ENCODE results near the gene TTC23.
"Not testable (repeated sequence)": the region's sequence is repeated elsewhere in the genome, so short reads cannot be mapped to it uniquely, and the experiment has no call there.

TTC23 gene

DNA sequence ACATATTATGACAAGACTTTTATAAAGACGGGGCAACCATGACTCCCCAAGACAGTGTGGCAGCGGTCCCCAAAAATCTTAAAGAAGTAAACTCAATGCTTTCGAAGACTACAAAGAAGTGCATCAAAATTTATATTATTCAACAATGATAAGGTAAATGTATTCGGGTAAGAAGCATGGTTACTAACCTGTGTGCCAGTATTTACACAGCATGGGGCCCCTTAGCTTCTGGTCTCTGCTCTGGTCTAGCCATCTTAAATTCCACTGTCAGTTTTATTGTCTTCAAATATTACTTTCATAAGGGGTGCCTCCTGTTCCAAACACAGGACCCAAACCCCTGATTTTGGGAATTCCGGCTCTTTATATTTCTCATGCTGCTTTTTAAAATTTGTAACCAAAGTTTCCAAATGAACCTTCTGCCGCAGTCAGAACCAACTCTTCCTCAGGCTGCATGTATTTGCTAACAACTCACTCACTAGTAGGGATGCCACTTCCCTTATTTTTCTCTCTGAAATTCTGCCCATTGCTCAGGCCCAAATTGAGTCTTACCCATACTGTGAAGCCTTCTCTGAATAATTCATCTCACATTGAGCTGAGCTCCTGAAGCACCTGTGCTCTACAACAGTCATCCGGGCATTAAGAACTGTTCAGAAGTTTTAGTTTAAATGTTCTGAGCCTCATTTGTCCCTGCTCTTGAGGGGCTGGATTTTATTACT lies 1.2 kb downstream of the TTC23 start:
- DNase-seq, result no peak

DNA sequence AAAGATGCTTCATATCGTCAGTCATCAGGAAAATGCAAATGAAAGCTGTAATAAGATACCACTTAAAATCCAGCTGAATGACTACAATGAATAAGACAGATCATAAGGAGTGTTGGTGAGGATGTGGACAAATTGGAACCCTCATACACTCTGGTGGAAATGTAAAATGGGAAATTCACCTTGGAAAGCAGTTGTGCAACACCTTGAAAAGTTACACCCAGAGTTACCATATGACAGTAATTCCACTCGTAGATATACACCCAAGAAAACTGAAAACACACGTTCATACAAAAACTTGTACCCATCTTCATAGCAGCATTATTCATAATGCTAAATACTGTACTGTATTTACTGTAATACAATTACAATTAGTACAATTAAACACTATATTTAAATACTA lies 2.3 kb downstream of the TTC23 start:
- no peak for DNase-seq

DNA sequence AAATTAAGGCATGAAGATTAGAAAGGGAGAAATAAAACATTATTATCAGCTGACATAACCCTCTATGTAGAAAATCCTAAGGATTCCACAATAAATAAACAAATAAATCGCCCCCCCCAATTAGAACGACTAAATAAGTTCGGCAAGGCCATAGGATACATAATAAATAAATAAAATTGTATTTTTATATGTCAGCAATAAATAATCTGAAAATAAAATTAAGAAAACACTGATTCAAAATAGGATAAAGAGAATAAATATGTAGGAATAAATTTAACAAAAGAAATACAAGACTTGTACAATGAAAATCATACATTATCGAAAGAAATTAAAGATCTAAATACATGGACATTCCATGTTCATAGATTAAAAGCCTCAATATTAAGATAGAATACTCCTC lies 5.1 kb downstream of the TTC23 start:
- no peak for DNase-seq

DNA sequence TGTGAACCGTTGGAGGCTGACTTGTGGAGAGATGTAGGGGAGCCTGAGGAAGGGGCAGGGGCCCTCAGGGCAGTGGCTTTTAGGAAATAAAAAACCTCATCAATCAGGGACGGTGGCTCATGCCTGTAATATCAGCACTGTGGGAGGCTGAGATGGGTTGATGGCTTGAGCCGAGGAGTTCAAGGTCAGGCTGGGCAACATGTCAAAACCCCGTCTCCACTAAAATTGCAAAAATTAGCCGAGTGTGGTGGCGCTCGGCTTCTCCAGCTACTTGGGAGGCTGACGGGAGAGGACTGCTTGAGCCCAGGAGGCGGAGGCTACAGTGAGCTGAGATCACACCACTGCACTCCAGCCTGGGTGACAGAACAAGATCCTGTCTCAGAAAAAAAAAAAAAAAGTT lies 7.6 kb downstream of the TTC23 start:
- DNase-seq, result no peak

DNA sequence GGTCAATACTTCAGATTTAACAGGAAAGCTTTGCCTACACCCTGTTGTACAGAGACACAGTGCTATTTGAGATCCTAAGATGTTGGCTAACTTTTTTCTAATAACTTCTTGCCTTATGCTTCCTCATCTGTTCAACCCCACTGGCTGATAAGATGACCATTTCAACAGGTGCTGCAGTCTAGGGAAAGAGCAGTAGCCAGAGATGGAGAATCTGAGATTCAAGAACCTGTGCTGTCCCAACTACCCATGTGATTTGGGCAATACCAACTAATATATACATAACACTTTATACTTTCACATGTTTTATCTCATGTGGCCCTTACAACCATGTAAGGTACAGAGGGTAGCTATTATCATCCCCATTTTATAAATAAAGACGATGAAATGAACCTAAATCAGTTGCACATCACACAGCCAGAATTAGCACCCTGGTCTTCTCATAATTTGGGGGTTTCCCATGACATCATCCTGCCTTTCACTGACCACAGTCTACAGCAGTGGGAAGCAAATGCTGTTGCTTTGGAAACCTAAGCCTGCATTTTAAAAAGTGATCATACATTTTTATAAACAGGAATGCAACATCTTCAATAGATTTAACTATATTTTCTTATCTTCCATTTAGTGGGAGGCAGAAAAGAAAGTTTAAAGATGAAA lies 9.7 kb downstream of the TTC23 start:
- peak; percentile 60 for DNase-seq

DNA sequence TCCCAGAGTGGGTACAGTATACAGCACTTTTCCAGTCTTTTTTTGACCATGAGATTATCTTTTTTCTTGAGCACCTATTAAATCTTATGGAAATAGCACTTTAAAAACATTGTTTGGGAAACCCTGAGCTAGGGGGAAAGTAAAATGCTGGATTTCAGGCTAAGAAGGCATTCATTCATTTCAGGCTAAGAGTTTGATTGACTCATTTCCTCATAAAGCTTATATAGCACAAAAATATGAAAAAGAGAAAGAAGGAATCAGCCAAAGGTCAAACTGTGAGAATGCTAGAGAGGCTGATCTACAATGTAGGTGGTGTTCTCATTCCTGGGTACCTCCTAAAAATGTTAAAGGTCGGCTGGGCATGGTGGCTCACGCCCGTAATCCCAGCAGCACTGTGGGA lies 10.5 kb downstream of the TTC23 start:
- DNase-seq, result no peak

DNA sequence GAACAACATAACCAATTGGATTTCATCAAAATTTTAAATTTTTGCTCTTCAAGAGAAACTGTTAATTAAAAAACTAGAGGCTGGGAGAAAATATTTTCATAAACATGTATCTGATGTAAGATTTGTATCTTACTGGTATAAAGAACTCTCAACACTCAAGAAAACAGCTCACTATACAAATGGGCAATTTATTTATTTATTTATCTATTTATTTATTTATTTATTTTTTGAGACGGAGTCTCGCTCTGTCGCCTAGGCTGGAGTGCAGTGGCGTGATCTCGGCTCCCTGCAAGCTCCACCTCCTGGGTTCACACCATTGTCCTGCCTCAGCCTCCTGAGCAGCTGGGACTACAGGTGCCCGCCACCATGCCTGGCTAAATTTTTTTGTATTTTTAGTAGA lies 15.2 kb downstream of the TTC23 start:
- DNase-seq, result not testable (repeated sequence)

DNA sequence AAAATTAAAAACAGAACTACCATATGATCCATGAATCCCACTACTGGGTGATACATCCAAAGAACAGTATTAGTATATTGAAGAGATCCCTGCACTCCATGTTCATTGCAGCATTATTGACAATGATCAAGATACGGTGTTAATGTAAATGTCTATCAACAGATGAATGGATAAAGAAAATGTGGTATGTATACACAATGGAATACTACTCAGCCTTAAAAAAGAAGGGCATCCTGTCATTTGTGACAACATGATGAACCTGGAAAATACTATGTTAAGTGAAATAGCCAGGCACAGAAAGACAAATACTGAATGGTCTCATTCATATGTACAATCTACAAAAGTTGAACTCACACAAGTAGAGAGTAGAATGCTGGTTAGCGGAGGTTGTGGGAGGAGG lies 16.6 kb downstream of the TTC23 start:
- DNase-seq, result no peak

DNA sequence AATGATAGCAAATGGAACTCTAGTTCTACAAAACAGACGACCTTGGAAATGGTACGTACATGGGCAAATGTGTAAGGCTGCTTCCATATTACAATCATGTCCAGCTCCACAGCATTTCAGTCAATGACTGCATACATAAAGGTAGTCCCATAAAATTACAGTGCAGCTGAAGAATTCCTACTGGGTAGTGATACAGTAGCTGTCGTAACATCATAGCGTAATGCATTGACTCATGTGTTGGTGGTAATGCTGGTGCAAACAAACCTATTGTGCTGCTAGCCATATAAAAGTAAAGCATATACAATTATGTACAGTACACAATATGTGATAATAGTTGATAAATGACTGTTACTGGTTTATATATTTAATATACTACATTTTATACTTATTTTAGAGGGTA lies 18.5 kb downstream of the TTC23 start:
- no peak for DNase-seq

DNA sequence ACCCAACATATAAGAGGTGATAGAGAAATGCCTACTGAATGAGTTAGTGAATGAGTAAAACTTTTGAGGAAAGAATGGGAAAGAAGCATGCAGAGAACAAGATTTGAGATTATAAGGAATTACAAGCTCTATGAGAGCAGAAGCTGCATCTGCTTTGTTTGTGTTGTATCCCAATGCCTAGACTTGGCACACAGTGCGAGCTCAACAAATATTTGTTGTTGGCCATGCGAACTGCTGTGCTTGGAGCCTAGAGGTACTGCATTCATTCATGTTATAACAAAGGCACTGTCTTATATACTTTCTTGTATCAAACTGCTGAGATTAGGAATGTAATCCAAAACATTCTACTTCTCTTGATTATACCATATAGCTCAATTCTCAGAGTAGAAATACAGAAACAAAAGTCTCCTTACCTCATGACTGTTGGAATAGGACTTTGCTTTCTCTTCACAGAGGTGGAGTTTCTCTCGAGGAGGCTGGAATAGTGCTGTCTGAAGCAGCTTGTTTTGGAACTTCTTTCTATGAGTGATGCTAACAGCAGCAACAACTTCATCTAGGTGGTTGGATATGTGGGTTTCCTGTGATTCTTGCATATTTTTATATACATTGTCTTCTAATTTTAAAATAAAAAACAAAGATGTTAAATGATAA lies 21.1 kb downstream of the TTC23 start:
- DNase-seq, result no peak

DNA sequence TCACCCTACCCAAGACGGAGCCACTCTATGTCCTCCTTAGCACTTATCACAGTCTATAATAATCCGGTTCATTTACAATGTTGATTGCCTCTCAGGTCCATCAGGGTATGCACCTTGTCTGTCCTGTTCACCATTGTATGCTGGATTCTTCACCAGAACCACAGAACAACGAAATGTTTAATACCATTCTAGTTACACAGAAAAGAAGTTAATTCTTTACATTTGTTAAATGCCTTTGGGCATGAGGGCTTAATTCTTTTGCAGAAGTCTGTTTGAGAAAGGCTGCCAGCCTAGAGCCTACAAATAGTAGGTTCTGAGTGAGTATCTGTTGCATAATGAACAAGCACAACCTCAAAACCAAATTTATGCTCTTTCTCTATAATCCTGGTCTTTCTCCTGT lies 22.6 kb downstream of the TTC23 start:
- no peak for DNase-seq

DNA sequence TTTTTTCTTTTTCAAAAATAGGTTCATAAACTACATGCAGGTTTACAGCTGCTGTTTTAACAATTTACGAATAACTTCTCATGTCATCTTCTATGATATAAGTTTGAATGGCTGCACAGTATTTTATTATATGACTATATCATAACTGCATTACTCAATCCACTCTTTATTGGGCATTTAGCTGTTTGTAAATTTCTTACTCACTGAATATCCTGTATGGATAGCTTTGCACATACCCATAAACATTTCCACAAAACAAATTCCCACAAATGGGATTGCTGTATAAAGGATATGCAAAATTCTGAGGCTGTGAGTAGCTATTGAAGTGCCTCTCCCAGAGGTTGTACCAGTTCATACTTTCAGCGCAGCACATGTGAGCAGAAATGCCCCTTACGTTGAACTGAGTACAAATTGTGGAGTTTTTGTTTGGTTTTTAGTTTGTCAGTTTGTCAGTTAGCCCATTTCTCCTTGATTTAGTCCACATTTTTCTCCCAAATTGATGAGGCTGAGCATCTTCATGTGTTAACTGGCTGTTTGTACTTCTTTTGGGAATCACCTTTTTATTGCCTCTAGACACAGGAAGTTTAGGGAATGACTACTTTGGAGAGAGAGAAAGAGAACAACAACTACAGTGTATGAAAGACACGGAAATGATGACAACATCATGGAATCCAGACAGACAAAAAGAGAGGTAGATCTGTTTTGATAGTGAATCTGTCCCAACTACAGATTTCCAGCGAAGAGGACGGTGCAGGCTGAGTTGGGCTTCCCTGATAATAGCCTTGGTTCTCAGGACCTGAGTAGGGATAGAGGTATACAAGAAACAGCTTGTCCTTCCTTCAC lies 24.8 kb downstream of the TTC23 start:
- DNase-seq, result no peak

DNA sequence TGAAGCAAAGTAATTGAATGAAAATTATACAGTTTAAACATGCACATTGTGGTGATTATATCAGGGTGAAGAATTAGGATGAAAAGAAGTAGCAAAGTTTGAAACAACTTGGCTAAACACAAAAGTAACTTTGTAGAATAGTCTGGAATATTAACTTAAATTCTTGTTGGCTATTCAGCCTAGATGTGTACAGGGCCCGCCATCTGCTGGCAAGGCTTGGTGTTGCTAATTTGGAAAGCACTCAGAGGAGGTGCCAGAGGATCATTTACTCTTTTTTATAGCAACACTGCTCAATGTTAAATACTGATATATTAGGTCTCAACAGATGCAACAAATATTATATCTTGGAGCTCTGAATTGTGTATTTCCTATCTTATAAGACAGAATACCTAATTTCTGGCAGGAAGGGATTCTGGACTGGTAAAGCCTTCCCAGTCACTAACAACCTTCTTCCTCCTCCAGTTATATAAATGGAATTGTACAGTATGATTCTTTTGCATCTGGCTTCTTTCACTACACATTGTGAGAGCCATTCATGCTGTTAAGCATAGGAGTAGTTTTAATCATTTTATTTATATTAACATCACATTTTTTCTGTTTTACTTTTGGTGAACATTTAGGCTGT lies 36.1 kb downstream of the TTC23 start:
- DNase-seq, result peak; percentile 64

DNA sequence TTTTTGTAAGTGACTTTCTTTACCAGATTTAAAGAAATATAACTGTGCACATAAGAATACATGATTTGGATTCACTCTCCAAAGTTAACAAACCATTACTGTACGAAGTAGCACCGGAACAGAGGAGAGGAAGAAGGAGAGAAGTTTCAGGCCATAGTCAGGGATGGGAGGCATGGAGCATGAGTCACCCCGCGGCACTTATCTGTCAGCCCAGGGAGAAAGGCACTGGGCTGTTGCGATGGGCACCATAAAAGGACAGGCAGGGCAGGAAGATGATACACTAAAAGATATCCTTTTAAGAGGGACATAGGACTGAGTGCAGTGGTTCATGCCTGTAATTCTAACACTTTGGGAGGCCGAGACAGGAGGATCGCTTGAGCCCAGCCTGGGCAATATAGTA lies 37.0 kb downstream of the TTC23 start:
- DNase-seq, result no peak

DNA sequence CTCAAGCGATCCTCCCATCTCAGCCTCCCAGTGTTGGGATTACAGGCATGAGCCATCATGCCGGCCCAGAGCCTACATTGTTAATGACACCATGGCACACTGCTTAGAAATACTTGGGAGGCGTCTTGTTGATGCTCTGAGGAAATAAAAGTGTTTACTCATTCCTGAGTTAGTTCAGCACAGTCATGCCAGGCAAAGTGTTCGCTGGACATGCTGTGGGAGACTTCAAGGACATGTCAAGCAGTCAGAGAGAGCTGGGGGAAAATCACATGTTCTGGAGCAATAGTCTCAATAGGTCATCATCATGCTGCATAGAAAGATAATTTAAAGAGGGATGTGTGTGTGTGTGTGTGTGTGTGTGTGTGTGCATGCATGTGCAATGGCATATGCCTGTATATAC lies 37.5 kb downstream of the TTC23 start:
- DNase-seq, result no peak

DNA sequence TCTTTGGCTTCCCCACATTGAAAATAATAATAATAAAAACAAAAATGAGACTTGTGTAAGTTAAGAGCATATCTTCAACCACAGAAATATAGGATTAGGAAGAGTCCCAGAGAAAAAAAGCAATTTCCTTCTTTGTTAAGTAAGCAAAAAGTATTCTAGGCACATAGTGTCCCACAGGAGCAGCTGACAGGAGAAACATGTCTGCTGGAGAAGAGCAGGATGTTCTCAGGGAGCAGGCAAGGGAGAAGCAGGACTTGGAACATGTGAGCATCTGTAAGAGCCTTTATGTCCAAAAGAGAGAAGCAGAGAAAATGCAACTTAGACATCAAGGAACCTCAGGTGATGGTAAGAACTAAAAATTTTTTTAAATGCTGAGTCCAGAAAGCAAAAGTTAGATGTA lies 39.0 kb downstream of the TTC23 start:
- no peak for DNase-seq

DNA sequence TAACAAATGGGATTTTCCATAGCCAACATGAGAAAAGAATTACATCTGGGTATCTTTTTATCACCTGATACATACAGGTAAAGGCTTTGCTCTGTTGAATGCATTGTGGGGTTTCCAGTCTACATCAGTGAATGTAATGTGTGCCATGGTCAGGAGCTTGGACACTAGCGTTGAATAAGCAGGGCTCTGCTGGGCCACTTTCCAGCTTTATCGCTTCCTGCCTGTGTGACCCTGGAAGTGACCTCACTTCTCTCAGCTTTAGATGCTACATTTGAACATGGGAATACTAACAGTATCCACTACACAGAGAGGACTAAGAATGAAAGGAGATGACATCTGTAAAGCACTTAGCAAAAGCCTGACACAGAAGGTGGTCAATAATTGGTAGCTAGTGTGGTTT lies 40.1 kb downstream of the TTC23 start:
- DNase-seq, result no peak

DNA sequence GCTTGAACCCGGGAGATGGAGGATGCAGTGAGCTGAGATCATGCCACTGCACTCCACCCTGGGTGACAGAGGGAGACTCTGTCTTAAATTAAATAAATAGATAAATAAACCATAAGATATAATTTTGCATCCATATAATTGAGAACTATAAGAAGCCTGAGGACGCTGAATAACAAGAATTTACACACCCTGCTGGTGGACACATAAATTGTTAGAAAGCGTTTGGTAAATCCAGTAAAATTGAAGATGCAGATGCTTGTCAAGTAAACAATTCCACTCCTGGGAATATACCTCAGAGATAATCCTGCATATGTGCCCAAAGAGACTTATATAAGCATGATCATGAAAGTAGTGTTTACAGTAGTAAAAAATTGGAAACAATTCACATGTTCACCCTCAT lies 41.7 kb downstream of the TTC23 start:
- DNase-seq, result no peak

DNA sequence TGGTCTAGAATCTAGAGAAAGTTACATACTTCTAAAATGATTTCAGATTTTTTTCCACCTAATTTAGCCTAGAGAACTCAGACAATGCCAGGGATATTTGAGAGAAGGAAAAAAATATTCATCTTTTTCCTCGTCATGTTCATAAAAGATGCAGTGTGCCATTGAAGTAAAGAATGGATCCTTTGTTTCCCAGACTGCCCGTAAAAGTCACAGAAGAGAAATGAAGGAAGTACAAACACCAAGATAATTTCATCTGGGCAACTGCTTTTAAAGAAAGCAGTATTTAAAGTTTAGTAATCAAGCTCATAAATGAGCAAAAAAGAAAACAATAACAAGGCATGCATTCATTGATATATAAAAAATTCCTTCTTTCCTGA lies 47.2 kb downstream of the TTC23 start:
- no peak for DNase-seq

DNA sequence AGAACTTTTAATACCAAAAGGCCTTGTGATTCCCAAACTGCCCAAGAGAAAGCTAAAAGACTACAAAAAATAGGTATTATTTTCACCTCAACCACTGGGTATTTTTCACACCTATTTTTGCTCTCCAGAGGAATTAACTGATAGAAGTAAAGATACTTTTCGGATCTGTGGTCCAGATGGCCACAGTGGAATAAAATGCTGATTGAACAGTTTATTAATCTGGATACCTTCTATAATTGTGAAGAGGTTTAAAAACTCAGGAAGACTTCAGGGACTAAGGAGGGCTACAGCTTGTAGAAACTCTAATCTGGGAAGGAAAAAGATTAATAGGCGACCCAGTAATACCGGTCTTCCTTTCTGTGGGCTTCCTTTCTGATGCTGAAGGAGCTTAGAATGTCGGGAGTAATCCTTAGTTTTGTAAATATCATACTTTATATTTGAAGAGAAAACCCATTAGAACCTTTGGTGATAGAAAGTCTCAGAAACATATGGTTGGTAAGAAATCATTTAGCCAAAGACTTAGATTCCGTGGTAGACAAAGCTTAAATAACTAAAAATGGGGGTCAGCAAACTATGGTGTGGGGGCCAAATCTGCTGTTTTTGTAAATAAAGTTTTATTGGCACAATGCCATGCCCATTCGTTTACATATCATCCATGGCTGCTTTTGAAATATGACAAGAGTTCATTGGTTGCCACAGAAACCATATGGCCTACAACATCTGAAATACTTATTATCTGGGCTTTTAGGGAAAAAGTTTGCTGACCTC lies 47.8 kb downstream of the TTC23 start:
- no peak for DNase-seq

DNA sequence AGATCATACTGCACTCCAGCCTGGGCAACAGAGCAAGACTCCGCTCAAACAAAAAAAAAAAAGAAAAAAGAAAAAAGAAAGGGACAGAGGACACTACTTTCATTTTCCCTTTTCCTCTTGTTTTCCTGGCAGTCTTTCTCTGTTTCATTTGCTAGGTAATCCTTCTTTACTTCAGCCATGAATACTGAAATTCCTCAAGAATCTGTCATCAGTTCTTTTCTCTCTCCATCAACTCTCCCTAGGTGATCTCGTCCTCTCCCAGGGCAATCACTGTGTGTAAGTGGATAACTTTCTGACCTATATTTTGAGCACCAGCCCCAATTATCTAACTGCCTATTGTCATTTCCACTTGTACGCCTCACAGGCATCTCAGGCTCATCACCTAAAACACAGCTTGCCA lies 51.5 kb downstream of the TTC23 start:
- DNase-seq, result no peak

DNA sequence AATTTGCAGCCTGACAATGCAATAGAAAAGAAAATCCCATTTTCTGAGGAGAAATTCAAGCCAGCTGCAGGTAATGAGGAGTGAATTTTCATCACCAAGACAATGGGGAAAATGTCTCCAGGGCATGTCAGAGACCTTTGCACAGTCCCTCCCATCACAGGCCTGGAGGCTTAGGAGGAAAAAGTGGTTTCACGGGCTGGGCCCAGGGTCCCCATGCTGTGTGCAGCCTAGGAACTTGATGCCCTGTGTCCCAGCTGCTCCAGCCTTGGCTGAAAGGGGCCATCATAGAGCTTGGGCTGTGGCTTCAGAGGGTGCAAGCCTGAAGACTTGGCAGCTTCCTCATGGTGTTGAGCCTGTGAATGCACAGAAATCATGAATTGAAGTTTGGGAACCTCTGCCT lies 57.2 kb downstream of the TTC23 start:
- not testable (repeated sequence) for DNase-seq
